Activated CD4-positive, alpha-beta T cell treated with anti-CD3 and anti-CD28 coated beads, Interleukin-2, amount 50 U/mL, for 4 hours (primary cell): ENCODE measurements around the gene CCDC201.

Source experiments
- DNase-seq, 2 experiments: peaks; one replicate each; pipeline ENCODE4 v3.0.0-alpha.2; 2020

Gene CCDC201, protein sequence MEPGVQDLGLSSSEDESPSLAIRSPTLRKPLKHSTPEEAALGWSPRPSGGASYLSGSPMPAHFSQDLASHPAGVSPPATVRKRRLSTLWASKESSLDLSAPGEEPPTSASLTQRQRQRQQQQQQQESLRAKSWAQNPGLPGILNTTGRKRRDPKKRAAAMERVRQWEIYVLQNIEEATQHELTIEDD

DNA sequence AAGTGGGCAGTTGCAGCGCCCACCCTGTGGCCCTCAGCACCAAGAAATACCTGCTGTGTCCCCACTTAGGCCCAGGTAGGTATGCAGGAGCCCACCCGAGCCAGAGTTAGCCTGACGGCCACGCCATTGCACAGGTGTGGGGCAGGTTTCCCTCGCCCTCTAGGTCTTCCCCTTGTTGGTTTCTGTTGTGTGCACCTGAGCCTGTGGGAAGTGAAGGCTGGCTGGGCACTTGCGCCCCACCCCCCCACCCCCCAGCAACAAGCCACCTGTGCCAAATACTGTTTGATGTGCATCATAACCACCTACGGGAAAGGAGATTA is at the start of gene CCDC201:
CCDC201 (minus strand) TSS at position 48 of the 320 bp plus-strand sequence. CDS start 75 bp downstream, outside the sequence.
- no peak for DNase-seq

DNA sequence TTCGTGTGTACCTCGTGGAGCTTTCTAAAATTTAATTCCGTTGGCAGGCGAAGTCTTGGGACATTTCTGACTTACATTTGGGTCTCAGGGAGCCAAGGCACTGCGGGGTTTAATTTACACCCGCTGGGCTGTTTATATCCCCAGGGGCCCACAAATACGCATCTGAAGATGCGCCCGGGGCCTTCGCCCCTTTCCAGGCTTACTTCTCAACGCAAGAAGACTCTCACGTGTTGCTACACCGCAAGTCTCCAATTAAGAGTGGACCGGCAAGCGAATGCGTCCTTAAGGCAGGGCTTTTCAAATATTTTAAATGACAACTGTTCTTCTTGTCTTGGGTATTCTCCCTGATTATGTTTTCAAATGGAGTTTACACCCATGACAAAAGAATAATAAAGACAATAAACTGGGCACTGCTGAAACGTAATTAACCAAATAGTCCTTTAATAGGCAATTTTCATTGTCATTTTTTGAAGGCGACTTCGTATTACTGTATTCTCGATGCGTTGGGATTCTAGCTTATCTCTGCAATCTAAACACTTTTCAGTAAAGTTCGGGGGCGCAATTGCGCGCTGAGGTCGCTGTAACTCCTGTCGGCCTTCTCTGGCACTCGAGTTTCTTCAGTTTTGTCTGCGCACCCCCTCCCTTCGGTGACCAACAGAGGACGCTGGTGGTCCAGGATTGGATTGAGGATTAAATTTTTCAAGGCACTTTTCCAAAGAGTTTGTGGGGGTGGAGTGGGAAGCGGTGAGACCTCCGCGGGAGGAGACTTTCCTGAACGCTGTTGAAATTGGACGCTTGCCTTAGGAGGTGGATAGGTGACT is 49.0 kb upstream of the CCDC201 start:
- DNase-seq: no peak

DNA sequence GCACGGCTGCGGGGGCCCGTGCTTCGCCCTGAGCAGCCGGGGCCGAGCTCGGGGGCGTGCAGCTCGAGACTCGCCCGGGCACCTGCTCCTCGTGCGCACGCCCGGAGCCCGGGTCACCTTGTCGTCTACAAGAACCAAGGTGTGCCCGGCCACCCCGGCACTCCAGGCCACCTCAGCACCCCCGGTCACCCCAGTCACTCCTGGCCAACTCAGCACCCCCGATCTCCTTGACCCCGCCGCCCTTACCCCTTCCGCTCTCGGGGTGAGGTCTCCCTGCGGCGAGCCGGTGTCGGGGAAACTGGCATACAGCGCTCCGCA is 48.5 kb upstream of the CCDC201 start:
- no peak for DNase-seq

DNA sequence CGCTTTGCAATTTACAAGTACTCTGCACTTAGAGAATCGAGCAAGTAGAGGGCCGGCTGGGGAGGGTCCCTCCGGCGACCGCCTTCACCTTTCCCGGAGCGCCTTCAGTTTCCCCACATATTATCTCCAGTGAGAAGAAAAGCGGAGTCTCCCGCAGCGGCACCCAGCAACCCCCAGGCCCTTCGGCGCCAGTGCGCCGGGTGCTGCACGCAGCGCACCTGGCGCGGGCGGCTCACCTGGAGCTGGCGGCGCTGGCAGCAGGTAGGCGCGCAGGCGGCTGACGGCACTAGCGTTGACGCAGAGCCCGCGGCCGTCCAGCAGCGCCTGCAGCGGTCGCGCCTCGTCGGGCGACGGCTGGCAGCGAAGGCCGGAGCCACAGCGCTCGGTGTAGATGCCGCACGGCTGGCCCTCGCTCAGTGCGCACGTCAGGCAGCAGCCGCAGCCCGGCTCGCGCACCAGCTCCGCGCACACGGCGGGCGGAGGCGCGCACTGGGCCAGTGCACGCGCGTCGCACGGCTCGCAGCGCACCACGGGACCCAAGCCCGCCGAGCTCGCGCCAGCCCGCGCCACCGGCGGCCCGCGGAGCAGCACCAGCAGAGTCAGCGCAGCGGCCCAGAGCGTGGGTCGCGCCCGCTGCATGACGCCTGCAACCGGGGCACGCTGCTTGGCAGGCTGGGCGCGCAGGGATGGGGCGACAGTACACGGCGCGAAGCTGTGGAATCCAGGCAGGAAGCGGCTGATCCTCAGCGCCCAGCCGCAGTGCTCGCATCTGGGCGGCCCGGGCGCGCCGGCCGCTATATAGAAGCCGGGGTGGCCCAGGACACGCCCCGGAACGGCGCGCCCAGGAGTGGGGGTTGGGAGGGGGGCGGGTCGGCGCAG is 47.9 kb upstream of the CCDC201 start, which contains the start of gene IGFBP3:
IGFBP3 (minus strand) TSS at position 771 of the 879 bp plus-strand sequence; CDS start at position 639, 132 bp downstream.
- no peak for DNase-seq

DNA sequence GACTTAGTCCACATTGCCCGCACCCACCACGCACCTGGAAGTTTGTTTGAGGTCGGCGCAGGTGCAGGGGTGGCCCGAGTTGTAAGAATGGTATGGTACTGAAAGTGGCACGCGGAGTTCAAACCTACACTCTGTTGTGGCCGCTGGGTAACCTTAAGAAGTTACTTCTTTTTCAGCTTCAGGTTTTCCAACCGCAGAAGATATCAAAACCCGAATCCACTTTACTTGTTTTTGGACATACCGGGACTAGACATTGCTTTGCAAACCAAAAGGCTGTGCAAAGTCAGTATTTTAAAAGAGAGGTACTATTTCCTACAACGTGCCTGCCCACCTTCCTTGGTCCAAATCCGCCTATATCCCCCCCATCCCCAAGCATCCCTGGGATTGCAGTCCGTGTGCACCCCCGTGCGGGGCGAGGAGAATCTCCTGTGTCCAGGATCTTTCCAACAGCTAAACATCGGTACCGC is 47.1 kb upstream of the CCDC201 start:
- DNase-seq: no peak

DNA sequence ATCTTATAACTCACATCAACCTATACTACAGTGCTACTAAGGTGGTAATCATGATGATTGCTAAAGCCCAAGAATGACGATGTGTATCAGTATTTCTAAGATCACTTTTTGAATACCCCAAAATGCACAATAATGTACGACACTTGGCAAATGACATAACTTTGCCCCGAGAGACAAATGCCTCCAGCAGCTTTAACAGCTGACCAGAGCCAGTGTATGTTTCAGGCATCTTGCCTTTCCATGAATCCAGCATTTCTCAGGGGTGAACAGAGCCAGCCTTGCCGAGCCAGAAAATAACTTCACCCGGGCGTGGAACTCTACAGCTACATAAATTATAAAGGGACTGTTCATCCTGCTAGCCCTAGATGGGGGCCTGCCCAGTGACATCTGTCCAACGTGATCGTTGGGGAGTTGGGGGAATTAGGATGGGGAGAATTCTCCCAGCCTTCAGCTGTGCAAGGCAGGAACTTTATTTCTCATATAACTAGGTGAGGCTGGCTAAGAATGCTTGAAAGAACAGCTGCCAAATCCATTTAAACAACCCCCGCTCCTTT is 46.4 kb upstream of the CCDC201 start:
- no peak for DNase-seq

DNA sequence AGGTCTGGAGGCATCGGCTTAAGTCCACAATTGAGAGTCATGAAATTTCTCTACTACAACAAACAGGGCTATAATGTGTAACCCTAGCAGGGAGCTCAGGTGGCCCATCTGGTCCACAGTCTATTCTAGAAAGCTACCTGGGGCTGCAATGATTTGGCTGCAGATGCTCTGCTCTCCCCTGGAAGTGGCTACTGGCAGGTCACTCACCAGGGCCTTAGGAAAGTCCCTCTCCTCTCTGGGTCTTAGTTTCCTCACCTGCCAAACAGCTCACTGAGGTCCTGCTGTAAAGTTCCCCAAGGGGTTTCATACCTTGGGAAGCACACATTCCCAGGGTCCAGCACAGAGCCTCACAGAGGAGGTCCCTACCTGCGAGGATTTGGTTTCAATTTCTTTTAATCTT is 45.7 kb upstream of the CCDC201 start:
- no peak for DNase-seq

DNA sequence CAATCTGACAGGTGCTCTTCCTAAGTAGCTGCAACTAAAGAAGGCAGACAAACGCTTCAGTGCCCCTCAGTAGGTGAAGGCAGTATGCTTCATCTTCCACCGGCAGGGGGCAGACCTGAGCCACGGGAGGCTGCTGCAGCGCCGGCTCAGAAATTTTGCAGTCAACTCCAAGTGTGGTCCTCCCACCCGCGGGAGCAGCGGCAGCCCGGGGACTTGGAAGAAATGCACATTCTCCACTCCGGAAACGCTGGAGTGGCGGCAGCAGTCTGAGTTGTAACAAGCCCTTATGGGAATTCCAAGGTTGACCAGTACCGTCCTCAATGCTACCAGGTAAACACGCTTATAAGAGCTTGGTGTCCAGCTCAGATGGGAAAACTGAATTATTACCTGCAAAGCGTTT is 44.8 kb upstream of the CCDC201 start:
- peak; percentile 59 to 61 for DNase-seq

DNA sequence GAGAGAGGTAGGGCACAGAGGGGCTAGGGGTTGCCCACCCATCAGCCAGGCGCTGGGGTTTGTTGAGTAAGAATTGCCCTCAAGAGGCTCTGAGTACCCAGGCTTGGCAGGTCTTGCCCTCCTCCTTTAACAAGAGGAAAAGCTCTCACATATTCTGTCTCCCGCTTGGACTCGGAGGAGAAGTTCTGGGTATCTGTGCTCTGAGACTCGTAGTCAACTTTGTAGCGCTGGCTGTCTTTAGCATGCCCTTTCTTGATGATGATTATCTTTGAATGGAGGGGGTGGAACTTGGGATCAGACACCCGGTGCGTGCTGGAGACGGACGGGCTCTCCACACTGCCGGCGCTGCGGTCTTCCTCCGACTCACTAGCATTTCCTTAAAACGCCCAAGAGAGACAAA is 44.2 kb upstream of the CCDC201 start:
- no peak for DNase-seq

DNA sequence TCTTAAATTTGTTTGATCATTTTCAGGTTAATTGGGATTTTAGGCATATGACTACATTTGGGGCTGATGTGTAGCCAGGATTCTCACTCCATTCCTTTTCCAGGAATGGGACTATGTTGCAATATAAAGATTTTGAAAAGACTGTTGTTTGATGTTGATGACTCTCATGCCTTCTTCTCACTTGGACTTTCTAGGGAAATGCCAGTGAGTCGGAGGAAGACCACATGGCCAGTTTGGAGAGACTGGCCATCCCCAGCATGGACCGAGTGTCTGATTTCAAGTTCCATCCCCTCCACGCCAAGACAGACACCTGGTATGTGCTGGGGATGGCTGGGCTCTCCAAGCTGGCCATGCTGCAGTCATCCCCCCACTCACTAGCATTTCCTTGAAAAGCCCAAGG is 42.7 kb upstream of the CCDC201 start:
- no peak for DNase-seq

DNA sequence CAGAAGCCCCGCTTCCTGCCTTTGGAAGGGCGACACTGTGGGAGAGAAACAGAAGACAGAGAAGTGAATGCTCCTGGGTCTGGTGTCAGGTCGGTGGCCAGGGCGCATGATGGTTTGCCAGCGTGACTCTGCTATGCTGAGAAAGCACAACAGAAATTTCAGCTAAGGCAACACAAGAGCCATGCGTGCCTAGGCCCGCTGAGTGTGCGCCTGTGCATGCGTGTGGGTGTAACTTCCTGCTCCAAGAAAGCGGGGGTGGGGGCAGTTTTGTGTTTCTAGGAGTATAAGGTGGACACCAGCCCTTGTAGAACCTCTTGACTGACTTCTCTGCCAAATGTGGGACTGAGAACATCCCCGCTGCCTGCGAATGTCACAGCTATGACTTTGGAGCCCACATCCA is 42.0 kb upstream of the CCDC201 start:
- DNase-seq: no peak

DNA sequence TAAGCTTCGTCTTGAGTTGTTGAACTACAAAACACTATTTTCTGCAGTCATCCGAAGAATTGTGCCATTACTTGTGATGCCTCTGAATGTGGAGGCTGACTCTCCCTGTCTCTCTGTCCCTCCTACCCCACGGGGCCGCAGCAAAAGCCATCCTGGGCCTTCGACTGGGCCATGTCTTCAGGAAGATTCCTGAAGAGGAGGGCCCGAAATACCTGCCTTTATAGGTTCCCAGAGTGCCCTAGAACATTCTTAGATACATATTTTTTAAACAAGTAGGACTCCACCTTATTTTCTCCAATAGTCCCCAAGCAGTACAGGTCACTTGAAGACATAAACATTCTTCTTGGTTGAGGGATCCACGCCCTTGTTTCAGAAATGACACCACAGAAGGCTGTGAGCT is 40.1 kb upstream of the CCDC201 start:
- DNase-seq: no peak

DNA sequence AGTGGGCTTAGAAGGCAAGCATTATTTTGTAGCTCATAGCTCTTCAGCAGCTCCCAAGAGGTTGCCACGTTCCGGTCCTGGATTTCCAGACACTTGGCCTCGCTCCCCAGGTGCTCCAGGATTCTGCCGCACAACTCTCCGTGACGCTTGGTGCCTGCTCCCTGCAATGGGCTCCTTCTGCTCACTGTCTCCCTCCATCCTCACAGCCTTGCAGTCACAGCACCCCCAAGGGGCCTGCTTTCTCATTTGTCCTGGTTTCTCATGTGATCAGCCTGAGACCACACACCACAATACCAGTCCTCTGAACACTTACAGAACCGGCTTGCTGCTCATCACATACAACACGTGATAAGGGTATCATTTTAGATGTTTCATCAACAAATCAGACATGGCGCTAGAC is 38.4 kb upstream of the CCDC201 start:
- no peak for DNase-seq

DNA sequence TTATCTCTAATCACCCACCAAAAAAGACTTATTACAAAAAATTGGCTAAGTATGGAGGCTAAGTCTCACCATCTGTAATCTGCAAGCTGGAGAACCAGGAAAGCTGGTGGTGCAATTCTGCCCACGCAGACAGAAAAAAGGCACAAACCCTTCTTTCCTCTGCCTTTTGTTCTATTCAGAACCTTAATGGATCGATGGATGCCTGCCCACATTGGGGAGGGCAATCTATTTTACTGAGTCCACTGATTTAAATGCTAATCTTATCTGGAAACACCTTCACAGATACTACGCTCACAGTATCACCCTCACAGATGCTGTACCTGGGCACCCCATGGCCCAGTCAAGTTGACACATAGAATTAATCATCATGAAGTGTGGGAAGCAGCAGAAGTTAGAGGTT is 38.0 kb upstream of the CCDC201 start:
- no peak for DNase-seq

DNA sequence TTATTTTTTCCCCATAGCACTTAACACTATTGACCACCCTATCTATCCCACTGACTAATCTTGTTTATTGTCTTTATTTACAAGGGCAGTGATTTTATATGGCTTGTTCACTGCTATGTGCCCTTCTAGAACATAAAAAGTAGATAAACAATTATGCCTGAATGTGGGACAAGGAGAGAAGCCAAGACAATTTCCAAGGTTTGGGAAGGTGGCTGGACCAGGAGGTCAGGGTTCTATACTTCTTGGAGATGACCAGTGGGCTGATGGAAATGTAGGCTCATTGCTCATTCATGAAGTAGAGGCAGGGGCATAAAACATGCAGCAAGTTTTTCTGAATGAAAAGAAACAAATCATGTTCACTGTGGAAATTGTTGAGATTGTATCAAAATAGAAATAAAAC is 36.7 kb upstream of the CCDC201 start:
- DNase-seq: no peak

DNA sequence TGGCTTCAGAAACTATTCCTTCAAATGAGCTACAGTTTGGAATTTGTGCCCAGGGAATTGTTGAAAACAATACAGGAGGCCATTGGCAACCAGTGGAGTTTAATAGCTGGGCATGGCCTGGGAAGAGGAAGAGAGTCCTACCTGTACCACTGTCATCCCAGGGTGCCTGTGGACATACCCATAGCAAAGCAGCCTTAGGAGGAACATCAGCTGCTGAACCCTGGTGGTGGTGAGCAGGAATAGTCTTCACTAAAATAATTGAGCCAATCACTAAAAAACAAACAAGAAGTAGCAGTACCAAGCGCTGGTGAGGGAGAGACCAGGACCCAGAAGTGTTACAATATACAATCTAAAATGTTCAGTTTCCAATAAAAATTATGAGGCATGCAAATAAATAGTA is 29.9 kb upstream of the CCDC201 start:
- no peak for DNase-seq

DNA sequence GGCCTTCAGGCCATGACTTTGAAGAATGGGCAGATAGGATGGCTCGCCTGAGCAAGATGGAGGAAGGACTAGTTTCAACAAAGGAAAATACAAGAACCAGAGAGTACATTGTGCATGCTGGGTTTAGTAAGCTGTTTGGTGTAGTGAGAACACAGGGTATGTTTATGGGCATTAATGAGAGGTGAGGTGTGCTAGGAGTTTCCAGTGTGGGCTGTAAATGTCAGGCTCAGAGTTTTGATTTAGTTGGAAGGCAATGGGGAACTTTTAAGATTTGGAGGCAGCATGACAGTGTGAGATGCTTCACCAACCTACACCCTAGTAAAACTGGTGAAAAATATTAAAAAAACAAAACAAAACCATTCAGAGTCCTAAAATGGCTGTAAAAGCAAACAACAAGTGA is 28.7 kb upstream of the CCDC201 start:
- no peak for DNase-seq

DNA sequence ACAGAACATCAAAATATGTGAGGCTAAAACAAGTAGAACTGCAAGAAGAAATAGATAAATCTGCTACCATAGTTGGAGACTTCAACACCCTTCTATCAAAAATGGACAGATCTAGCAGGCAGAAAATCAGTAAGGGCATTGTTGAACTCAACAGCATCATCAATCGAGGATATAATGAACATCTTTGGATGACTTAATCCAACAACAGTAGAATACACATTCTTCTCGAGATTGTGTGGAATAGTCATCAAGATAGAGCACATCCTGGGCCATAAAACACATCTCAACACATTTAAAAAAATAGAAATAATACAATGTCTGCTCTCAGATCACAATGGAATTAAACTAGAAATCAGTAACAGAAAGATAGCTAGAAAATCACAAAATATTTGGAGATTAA is 25.3 kb upstream of the CCDC201 start:
- DNase-seq: no peak

DNA sequence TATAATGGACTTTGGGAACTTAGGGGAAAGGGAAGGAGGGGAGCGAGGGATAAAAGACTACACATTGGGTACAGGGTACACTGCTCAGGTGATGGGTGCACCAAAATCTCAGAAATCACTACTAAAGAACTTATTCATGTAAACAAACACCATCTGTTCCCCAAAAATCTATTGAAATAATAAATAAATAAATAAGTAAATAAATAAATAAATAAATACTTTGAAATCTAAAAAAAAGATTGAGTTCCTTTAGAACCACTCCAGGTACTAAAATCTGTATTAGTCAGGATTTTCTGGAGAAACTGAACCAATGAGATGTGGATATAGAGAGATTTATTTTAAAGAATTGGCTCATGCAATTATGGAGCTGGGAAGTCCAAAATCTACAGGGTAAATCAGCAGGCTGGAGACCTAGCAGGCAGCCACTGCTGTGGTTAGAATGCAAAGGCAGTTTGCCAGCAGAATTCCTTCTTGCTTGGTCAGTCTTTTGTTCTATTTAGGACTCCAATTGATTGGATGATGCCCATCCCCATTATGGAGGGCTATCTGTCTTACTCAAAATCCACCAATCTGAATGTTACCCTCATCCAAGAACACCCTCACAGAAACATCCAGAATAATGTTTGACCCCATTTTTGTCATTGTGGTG is 24.3 kb upstream of the CCDC201 start:
- no peak for DNase-seq

DNA sequence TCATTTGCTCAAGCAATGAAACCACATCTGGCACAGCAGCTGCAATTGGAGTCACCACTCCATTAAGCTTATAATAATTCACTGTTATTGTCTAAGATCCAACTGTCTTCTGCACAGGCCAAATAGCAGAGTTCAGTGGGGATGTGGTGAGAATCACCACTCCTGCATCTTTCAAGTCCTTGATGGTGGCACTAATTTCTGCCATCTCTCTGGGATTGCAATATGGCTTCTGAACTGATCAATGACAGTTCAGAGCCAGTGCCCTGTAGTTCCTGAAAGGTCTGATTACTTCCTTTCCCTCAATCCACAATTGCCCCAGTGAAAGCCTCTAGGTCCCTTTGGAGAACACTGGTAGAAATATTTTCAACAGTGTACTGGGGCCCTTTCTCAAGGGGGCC is 21.8 kb upstream of the CCDC201 start:
- DNase-seq: no peak

DNA sequence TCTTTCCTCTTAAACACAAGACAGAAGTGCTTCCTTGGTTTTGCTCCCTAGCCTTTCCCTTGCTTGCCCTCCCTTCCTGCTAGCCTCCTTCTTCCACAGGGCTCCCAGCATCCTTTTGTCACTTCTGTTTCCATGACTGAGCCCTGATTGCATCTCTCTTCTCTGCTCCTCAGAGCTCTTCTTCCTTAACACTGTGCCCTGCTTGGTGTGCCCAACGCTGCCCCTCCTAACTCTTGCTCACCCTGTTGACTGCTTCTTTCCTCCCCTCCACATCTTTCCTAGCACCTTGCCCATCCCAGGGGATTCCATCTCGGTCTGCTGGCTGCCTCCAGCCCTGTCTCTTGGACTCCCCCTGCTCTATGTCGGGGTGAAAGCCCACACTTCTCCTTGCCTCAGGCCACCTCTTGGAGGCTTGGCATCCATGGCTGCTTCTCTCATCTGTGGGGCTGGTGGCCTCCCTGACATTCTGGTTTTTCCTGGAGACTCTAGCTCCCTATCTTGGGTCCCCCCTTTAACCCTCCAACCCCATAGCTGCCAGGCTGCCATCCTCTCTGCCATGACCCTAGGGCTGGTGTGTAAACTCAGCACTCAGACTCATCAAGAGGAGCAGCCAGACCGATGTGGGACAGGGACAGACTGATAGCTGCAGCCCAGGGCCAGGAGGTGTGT is 21.2 kb upstream of the CCDC201 start:
- DNase-seq: no peak

DNA sequence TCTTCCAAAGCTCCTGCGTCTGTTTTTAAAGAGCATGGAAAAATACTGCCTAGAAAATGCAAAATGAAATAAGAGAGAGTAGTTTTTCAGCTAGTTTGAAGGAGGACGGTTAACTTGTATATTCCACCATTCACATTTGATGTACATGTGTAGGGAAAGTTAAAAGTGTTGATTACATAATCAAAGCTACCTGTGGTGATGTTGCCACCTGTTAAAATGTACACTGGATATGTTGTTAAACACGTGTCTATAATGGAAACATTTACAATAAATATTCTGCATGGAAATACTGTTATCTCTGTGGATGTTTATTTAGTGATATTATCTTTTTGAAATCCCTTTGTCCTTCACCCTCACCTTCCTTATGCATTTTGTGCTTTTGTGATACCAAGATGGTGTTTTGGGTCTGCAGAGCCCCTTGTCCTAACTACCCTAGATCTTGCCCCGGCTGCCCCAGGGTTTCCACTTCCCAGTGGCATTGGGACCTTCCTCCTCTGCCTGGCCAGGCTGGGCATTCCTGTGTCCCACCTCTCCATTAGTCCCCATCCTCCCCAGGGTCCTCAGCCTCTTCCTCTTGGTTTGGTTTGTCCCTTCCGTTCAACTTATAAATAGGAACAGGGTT is 20.6 kb upstream of the CCDC201 start:
- no peak for DNase-seq
